Activated CD4-positive, alpha-beta T cell treated with anti-CD3 and anti-CD28 coated beads, Interleukin-2, amount 10 ng/mL, durations not matched to agents 24 days and 14 days (primary cell): Measurements from ENCODE around the gene MMP14. TPM values are rescaled to one million over a fixed set of nuclear protein-coding genes. Genes with fewer than 3 reads are reported as not detected.
"Not testable (repeated sequence)": the region's sequence is repeated elsewhere in the genome, so short reads cannot be mapped to it uniquely, and the experiment has no call there.

Experiments used
- DNase-seq: peaks from one replicate; pipeline ENCODE4 v3.0.0; 2022
- H3K27ac Mint-ChIP-seq: one replicate; pipeline ENCODE4 v1.8.0; 2022; ENCODE audit warnings: mild to moderate bottlenecking, mixed read lengths
- H3K27me3 Mint-ChIP-seq: one replicate; pipeline ENCODE4 v1.8.0; 2022; ENCODE audit warnings: mixed read lengths
- H3K36me3 Mint-ChIP-seq: one replicate; pipeline ENCODE4 v1.8.0; 2022; ENCODE audit warnings: low read depth, mild to moderate bottlenecking, mixed read lengths
- H3K4me1 Mint-ChIP-seq: one replicate; pipeline ENCODE4 v1.8.0; 2021; ENCODE audit warnings: mixed read lengths
- H3K4me3 Mint-ChIP-seq: one replicate; pipeline ENCODE4 v1.8.0; 2022; ENCODE audit warnings: mild to moderate bottlenecking, moderate library complexity, mixed read lengths
- H3K9me3 Mint-ChIP-seq: one replicate; pipeline ENCODE4 v1.8.0; 2021; ENCODE audit warnings: mixed read lengths
- intact Hi-C: fragments of 100-400 bp; cut with micrococcal nuclease; formaldehyde crosslinking; loops from one replicate; pipeline ENCODE4 v1.15.1; 2023
- total RNA-seq: library from RNA; stranded (reverse); gene quantifications from 2 replicates; pipeline ENCODE4 v1.2.3, GENCODE V29; 2022

Gene MMP14
- total RNA-seq, 1 donor from 2014 or later = 3.2 TPM

DNA sequence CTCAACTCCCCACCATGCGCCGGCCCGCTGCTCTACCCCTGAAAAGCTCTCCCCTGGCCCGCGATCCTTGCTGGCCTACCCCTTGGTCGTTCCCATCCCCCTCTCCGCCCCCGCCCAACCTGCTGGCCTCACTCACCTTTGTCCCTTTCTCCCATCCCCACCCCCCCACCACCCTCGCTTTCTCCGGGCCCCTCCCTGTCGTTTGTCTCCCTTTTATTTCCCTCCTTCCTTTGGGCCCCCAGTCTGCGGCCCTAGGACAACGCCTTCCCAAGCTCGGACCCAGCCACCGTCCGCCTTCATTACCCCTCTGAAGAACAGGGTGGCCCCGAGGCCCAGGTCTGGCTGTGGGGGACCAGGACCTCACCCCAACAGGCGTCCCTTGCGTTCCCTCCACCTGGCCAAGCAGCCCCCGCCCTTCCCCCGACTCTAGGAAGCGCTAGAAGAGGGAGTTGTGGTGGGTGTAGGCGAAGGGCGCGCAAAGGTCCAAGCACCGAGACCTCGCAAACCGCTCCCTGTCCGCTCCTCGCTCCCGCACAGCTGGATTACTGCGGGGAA, 14.3 kb upstream of the MMP14 start:
- H3K27me3 Mint-ChIP-seq = peaks cover 9% of the 10 kb centered on the region
- DNase-seq = no peak
- H3K9me3 Mint-ChIP-seq = no peaks in the 10 kb centered on the region
- H3K4me3 Mint-ChIP-seq = peak overlapping the region; percentile 17
- no peak overlapping the region for H3K27ac Mint-ChIP-seq
- intact Hi-C loops = loop anchor here (5.0 kb wide), 2 partner anchors 80 to 160 kb away; partner anchors contain the start of gene AJUBA
- no peaks in the 10 kb centered on the region for H3K36me3 Mint-ChIP-seq
- peaks cover 33% of the 10 kb centered on the region for H3K4me1 Mint-ChIP-seq

DNA sequence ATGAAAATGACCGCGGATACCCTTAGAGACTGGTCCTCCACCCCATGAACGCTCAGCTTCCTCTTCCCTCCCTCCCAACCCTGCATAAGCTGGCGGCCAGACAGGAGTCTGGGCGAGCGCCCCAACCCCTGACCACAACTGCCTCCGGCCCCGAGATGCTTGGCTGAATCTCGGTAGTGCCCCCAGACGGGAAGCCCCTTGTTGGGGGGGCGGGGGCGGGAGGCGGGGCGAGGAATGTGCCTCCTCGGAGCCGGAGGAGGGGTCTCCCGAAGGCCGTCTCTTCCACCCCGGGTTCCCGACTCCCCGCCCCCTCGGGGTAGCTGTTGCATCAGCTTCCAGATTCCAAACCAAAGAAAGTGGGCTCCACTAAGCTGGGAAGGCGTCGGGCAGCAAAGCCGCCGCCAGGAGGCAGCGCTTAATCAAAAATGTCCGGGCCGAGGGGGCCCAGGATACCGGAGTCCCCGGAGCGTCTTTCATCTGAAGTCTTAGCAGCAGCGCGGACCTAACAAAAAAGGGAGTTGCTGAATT, 13.8 kb upstream of the MMP14 start:
- Mint-ChIP-seq H3K27ac (no peak overlapping the region), H3K9me3 (no peaks in the 10 kb centered on the region), H3K27me3 (peaks cover 9% of the 10 kb centered on the region), H3K4me3 (peak overlapping the region; percentile 71), H3K36me3 (no peaks in the 10 kb centered on the region), H3K4me1 (peaks cover 33% of the 10 kb centered on the region)
- intact Hi-C loops = loop anchor here (1.0 to 5.0 kb wide), 3 partner anchors 31 to 160 kb away; partner anchors contain the start of gene AJUBA
- peak; percentile 90 for DNase-seq

DNA sequence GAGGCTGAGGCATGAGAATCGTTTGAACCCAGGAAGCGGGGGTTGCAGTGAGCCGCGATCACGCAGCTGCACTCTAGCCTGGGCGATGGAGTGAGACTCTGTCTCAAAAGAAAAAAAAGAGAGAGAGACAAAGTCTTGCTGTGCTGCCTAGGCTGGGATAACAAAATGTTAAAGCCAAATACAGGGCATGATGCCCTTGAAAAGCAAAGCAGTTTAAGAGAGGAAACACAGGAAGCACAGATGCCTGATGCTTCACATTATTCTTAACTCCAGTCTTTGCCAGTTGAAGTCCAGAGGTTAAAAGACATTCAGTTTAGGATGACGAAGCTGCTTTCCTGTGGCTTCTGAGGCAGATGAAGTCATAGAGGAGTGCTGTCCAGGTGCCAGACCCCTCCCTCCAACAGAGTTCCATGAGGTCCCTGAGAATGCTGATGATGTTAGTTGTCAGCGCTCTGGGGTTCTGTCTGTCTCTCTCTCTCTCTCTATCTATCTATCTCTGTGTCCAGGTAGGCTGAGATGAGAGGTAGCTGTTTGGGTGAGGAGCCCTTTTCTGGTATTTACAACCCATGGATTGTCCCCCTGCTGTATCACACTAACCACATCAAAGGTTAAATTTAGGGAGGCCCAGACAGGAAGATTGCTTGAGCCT, 11.6 kb upstream of the MMP14 start:
- H3K9me3 Mint-ChIP-seq = peaks cover 5% of the 10 kb centered on the region
- H3K4me3 Mint-ChIP-seq = peak overlapping the region; percentile 9
- DNase-seq = peak; percentile 71
- peaks cover 9% of the 10 kb centered on the region for H3K27me3 Mint-ChIP-seq
- peaks cover 19% of the 10 kb centered on the region for H3K4me1 Mint-ChIP-seq
- H3K36me3 Mint-ChIP-seq = peaks cover 2% of the 10 kb centered on the region
- intact Hi-C loops = loop anchor here (5.0 kb wide), 2 partner anchors 77 to 157 kb away; partner anchors contain the start of gene AJUBA
- H3K27ac Mint-ChIP-seq = peak overlapping the region; percentile 79

DNA sequence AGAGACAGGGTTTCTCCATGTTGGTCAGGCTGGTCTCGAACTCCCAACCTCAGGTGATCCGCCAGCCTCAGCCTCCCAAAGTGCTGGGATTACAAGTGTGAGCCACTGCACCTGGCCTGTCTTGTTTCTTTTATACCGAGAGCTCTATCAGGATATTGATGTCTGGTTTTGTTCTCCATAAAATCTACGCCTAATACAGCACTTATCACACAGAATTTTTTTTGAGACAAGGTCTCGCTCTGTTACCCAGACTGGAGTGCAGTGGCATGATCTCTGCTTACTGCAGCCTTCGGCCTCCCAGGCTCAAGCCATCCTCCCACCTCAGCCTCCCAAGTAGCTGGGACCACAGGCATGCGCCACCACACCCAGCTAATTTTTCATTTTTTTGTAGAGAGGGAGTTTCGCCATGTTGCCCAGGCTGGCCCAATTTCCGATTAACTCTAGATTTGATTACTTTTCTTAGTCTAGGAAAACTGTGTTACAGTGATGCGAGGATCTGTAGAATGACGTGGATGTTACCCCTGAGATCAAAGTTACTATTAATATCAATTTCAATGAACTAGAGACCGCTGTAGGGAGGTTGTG, 7.2 kb upstream of the MMP14 start:
- peak overlapping the region; percentile 98 for H3K4me3 Mint-ChIP-seq
- not testable (repeated sequence) for H3K27me3 Mint-ChIP-seq, DNase-seq, H3K9me3 Mint-ChIP-seq
- peaks cover 28% of the 10 kb centered on the region for H3K36me3 Mint-ChIP-seq
- intact Hi-C loops = loop anchor here (1.0 to 2.0 kb wide), 4 partner anchors 42 to 259 kb away; partner anchors contain the start of genes LRP10, OXA1L and RBM23
- H3K4me1 Mint-ChIP-seq = peaks cover 21% of the 10 kb centered on the region
- peak overlapping the region; percentile 95 for H3K27ac Mint-ChIP-seq

DNA sequence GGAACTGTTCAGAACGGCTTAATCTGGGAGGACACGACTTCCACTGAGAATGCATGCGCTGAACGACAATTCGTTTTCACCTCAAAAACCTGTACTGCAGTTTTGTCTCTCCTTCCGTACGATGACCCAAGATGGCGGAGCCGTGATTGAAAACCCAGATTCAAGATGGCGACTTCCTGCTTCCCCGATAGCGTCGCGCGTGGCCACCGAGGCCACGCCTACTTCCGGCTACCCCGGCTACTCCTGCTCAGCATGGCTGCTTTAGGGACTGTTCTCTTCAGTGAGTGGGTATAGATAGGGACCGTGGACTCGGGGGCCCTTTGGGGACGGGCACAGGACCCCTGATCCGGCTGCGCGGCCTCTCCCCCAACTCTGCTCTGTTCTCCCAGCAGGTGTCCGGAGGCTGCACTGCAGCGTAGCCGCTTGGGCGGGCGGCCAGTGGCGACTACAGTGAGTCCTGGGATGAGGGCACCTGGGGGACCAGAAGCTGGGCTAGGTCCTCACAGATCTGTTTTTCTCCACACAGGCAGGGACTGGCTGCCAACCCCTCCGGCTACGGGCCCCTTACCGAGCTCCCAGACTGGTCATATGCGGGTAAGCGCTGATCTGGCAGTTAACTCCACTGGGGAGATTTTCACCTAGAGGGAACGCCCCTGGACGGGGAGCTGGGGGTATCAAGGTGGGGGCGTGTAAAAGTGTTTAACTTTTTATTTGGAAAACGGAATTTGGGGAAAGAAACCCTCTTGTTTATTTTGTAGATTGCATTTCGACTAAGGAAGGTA, 6.5 kb upstream of the MMP14 start, which contains the start of gene MRPL52:
Gene MRPL52, plus strand, starts transcription at position 227 of the 782 bp plus-strand sequence. Its CDS starts 26 bp downstream, at position 253.
- Mint-ChIP-seq H3K36me3 (peaks cover 33% of the 10 kb centered on the region), H3K27me3 (no peaks in the 10 kb centered on the region), H3K4me1 (peaks cover 19% of the 10 kb centered on the region), H3K9me3 (peaks cover 5% of the 10 kb centered on the region), H3K4me3 (peak within 1 kb of the TSS; percentile 98), H3K27ac (peak within 1 kb of the TSS; percentile 95)
- DNase-seq = peak; percentile 96
- intact Hi-C loops = loop anchor here (1.0 to 2.0 kb wide), 4 partner anchors 41 to 260 kb away; partner anchors contain the start of genes LRP10, OXA1L and RBM23

DNA sequence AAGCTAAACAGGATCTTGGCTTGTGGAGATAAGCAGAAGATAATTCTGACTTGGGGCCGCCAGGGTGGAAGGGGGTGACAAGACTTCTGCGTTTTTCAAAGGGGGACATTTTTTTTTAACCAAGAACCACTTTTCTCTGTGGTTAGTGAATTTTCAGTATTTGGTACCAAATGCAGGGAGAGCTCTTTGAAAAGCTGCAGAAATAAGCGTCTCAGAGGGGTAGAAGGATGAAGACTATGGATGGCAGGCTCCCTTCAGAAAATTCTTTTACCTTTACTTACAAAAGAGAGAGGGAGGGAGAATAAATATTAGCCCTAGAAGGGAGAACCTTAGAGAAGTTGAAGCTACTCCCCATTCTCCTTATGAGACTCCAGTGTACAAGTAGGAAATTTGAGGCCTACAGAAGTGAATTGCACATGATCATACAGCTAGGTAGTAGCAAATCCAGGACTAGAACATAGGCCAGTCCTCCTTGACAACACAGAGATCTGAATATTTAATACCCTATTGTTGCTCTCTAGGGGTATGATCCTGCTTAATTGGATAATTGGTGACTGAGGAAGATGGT, 5.9 kb upstream of the MMP14 start:
- H3K4me1 Mint-ChIP-seq = peaks cover 15% of the 10 kb centered on the region
- H3K9me3 Mint-ChIP-seq = peaks cover 5% of the 10 kb centered on the region
- peak overlapping the region; percentile 98 for H3K4me3 Mint-ChIP-seq
- DNase-seq = no peak
- H3K27ac Mint-ChIP-seq = peak overlapping the region; percentile 95
- peaks cover 39% of the 10 kb centered on the region for H3K36me3 Mint-ChIP-seq
- H3K27me3 Mint-ChIP-seq = no peaks in the 10 kb centered on the region
- intact Hi-C loops = no loop called here

DNA sequence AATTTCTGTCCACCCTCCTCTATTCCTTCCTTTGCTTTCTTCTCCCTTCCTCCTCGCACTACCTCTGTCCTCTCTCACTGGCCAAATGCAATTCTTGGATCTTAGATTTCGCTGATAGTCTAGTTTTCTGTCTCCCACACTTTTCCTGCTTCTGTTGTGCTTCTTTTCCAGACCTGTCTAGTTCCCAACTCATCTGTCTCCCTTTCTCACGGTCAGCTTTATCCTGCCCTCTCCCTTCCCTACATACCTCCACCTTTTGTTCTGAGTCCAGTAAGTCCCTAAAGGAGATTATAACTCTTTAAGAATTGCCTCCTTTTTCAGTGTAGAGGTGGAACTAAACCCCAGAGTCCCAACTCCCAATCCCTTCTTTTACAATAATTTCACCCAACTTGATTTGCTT, 880 bp upstream of the MMP14 start:
- peaks cover 46% of the 10 kb centered on the region for H3K36me3 Mint-ChIP-seq
- no peak for DNase-seq
- intact Hi-C loops = no loop called here
- H3K27me3 Mint-ChIP-seq = peaks cover 19% of the 10 kb centered on the region
- no peaks in the 10 kb centered on the region for H3K9me3 Mint-ChIP-seq
- H3K27ac Mint-ChIP-seq = no peak overlapping the region
- H3K4me3 Mint-ChIP-seq = no peak overlapping the region
- peaks cover 16% of the 10 kb centered on the region for H3K4me1 Mint-ChIP-seq

DNA sequence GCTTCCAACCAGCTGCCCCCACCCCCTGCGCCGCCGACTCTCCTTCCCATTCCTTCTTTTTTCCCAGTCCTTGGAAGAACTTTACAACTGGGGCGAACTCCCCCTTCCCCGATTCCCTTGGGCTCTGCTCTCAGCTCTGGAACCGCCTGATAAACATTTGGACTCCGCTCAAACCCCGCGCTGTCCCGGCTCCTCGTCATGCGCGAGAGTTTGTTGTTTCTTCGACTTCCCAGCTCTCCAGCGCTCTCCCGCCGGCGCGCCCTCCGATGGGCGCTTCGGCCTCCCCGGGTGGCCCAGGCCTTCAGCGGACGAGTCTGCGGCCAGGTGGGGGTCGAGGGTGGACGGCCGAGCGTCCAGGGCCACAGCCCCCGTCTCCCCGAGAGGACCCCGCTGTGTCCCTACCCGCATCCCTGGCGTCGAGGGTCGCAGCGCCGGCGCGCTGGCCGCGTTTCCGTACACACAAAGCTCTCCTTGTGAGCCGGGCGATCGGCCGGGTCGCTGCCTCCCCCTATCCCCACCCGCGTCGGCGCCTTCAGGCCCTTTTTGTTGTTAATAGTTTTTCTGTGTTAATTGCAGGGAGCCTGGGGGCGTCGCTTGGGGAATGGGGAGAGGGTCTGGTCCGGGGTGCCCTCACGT, 847 bp downstream of the MMP14 start:
- Mint-ChIP-seq H3K9me3 (no peaks in the 10 kb centered on the region), H3K27me3 (peaks cover 19% of the 10 kb centered on the region), H3K36me3 (peaks cover 34% of the 10 kb centered on the region), H3K4me1 (peaks cover 7% of the 10 kb centered on the region), H3K4me3 (peak overlapping the region; percentile 70), H3K27ac (no peak overlapping the region)
- no peak for DNase-seq
- intact Hi-C loops = no loop called here

DNA sequence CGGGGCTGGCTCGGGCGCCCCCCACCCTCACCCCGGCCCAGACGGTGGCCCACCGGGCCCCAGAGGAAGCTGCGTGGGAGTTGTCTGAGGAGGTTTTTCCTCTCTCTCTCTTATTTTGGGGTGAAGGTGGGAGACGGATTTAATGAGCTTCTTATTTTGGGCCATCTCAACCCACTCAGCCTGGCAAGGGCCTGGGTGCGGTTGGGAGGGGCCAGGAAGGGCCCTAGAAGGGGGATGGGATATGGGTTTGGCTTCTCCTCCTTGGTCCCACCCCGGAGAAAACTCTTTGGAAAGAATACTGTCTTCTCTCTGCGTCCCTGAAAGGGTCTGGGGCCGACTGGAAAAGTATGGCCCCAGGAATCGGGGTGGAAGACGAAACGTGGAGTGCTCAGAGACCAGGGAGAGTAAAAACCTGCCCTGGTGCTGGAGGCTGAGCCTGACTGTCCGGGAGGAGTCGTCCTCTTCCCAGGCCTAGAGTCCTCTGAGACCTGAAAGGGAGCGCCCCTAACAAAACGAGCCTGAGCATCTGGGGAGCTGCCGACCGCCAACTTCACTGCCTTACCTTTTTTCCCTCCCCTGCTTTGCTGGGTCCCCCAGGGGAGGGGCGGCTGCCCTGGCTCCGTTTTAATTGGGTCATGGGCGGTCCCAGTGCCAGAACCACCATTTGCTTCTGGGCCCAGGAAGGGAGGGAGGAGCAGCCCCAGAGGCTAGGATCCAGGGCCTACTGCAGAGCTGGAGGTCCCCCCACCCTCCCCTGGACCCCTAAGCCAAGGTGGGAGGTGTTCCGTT, 1.6 kb downstream of the MMP14 start:
- no peak for DNase-seq
- Mint-ChIP-seq H3K4me3 (peak overlapping the region; percentile 12), H3K27me3 (peaks cover 19% of the 10 kb centered on the region), H3K36me3 (peaks cover 33% of the 10 kb centered on the region), H3K27ac (no peak overlapping the region), H3K4me1 (peaks cover 7% of the 10 kb centered on the region), H3K9me3 (no peaks in the 10 kb centered on the region)
- intact Hi-C loops = no loop called here

DNA sequence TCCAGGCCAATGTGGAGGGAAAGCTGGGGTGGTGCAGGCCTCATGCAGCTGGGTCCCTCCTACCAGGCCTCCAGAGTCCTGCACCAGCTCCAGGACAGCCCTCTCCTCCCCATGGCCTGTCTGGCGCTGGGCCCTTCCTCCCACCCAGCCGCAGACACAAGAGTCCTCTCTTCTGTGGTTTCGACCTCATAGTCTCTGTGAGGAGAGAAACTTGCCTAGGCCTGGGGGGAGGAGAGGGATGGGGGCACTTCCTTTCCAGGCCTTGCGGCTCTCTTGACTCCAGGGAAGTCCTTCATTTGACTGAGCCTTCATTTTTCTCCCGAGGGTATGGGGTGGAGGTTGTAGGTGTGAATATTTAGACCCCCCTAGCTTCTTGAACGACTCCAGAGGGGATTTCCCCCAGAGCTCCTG, 2.3 kb downstream of the MMP14 start:
- DNase-seq = no peak
- Mint-ChIP-seq H3K27ac (no peak overlapping the region), H3K4me1 (peaks cover 7% of the 10 kb centered on the region)

DNA sequence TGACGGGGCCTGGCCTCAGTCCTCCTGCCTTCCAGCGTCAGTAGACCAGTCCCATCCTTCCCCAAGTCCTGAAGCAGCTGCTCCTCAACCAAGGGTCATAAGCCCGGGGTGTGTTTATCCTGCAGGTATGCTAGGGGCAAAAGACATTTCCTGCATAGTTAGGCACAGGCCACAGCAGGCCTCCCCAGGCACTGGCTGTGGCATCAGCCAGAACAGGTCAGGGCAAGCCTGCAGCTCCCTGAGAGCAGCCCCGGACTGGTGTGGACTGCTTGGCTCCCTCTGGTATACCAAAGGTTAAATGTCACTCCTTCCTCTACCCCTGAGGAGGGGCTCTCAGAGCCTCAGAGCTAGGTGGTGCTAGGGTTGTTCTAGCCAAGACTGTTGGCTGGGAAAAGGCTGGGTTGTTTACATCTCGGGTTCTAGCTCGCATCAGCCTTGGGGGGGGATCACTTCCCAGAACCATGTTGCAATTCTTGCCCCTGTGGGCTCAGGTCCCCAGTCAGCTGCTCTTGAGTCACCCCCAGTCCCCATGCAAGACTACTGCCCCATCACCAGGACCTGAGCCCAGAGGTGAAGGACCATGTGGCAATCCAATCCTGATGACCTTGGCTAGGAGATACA, 2.9 kb downstream of the MMP14 start:
- no peaks in the 10 kb centered on the region for H3K9me3 Mint-ChIP-seq
- peaks cover 19% of the 10 kb centered on the region for H3K27me3 Mint-ChIP-seq
- intact Hi-C loops = no loop called here
- peaks cover 7% of the 10 kb centered on the region for H3K4me1 Mint-ChIP-seq
- peaks cover 24% of the 10 kb centered on the region for H3K36me3 Mint-ChIP-seq
- H3K4me3 Mint-ChIP-seq = no peak overlapping the region
- H3K27ac Mint-ChIP-seq = no peak overlapping the region
- DNase-seq = no peak

More for the DNA sequence above, 2.3 kb downstream of the MMP14 start:
- intact Hi-C loops = no loop called here
- Mint-ChIP-seq H3K4me3 (no peak overlapping the region), H3K27me3 (peaks cover 19% of the 10 kb centered on the region), H3K9me3 (no peaks in the 10 kb centered on the region), H3K36me3 (peaks cover 29% of the 10 kb centered on the region)

DNA sequence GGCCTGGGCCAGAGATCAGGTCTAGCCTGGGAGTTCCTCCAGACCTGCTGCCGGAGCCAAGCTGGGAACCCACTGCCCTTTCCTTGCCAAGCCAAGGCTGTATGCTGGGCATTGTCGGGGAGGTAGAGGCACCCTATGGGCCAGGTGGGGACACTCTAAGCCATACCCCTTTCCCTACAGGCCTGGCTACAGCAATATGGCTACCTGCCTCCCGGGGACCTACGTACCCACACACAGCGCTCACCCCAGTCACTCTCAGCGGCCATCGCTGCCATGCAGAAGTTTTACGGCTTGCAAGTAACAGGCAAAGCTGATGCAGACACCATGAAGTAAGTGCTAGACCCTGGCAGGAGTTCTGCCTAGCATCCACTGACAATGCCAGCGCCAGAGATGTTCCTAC, 4.9 kb downstream of the MMP14 start:
- Mint-ChIP-seq H3K4me1 (peaks cover 7% of the 10 kb centered on the region), H3K27ac (no peak overlapping the region), H3K4me3 (no peak overlapping the region), H3K9me3 (no peaks in the 10 kb centered on the region), H3K27me3 (peaks cover 12% of the 10 kb centered on the region), H3K36me3 (peaks cover 6% of the 10 kb centered on the region)
- intact Hi-C loops = no loop called here
- DNase-seq = no peak
